Measurements from ENCODE around the gene TOPORS.
"Not testable (repeated sequence)": the region's sequence is repeated elsewhere in the genome, so short reads cannot be mapped to it uniquely, and the experiment has no call there.

Gene TOPORS

GRCh38 chr9:32552172-32552872 lies at the start of gene TOPORS, which contains the start of gene SMIM27:
TSS of gene TOPORS (minus strand) at chr9:32552586. CDS start at chr9:32552436, 150 bp downstream.
TSS of gene SMIM27 (plus strand) at chr9:32552327. CDS start at chr9:32552435, 108 bp downstream.
- H3K27me3 ChIP-seq (ENCODE audit: control insufficient read depth, insufficient read depth, low read length), result no peaks in the 10 kb centered on the region
- WGBS (ENCODE audit: insufficient coverage, insufficient read length), result no CpG with 5 or more reads among the region's 46 CpGs
- no peak within 1 kb of the TSS for H3K27ac ChIP-seq (ENCODE audit: low read length)
- no peaks in the 10 kb centered on the region for H3K4me1 ChIP-seq (ENCODE audit: control insufficient read depth, insufficient read depth, low read length)
- H3K36me3 ChIP-seq (ENCODE audit: control insufficient read depth, insufficient read depth, low read length), result no peaks in the 10 kb centered on the region
- peak within 1 kb of the TSS; percentile 99 for H3K4me3 ChIP-seq (ENCODE audit: low read length)
- no peaks in the 10 kb centered on the region for H3K9me3 ChIP-seq (ENCODE audit: control insufficient read depth, insufficient read depth, low read length)
- no peak for DNase-seq (ENCODE audit: low read depth, low spot score)

- not testable (repeated sequence) for H3K4me1 ChIP-seq (ENCODE audit: control insufficient read depth, insufficient read depth, low read length)
Observed at GRCh38 chr9:32599021-32599420, 46.6 kb upstream of the TOPORS start.

GRCh38 chr9:32596936-32597335 lies 44.5 kb upstream of the TOPORS start:
- DNase-seq (ENCODE audit: low read depth, low spot score), result no peak
- H3K4me1 ChIP-seq (ENCODE audit: control insufficient read depth, insufficient read depth, low read length), result no peaks in the 10 kb centered on the region
- H3K27ac ChIP-seq (ENCODE audit: low read length), result no peak overlapping the region
- no peaks in the 10 kb centered on the region for H3K27me3 ChIP-seq (ENCODE audit: control insufficient read depth, insufficient read depth, low read length)
- no peak overlapping the region for H3K4me3 ChIP-seq (ENCODE audit: low read length)
- no peaks in the 10 kb centered on the region for H3K36me3 ChIP-seq (ENCODE audit: control insufficient read depth, insufficient read depth, low read length)
- no peaks in the 10 kb centered on the region for H3K9me3 ChIP-seq (ENCODE audit: control insufficient read depth, insufficient read depth, low read length)

More at GRCh38 chr9:32599021-32599420, 46.6 kb upstream of the TOPORS start:
- WGBS (ENCODE audit: insufficient coverage, insufficient read length), result no CpG with 5 or more reads among the region's 3 CpGs
- DNase-seq (ENCODE audit: low read depth, low spot score); H3K9me3 ChIP-seq (ENCODE audit: control insufficient read depth, insufficient read depth, low read length); H3K4me3 ChIP-seq (ENCODE audit: low read length); H3K27ac ChIP-seq (ENCODE audit: low read length); H3K27me3 ChIP-seq (ENCODE audit: control insufficient read depth, insufficient read depth, low read length); H3K36me3 ChIP-seq (ENCODE audit: control insufficient read depth, insufficient read depth, low read length): not testable (repeated sequence)

GRCh38 chr9:32596096-32596865 lies 43.9 kb upstream of the TOPORS start:
- no peaks in the 10 kb centered on the region for H3K9me3 ChIP-seq (ENCODE audit: control insufficient read depth, insufficient read depth, low read length)
- no peak overlapping the region for H3K27ac ChIP-seq (ENCODE audit: low read length)
- no peaks in the 10 kb centered on the region for H3K4me1 ChIP-seq (ENCODE audit: control insufficient read depth, insufficient read depth, low read length)
- H3K36me3 ChIP-seq (ENCODE audit: control insufficient read depth, insufficient read depth, low read length), result no peaks in the 10 kb centered on the region
- WGBS (ENCODE audit: insufficient coverage, insufficient read length), result no CpG with 5 or more reads among the region's 4 CpGs
- DNase-seq (ENCODE audit: low read depth, low spot score), result no peak
- H3K27me3 ChIP-seq (ENCODE audit: control insufficient read depth, insufficient read depth, low read length), result no peaks in the 10 kb centered on the region
- no peak overlapping the region for H3K4me3 ChIP-seq (ENCODE audit: low read length)

GRCh38 chr9:32590898-32591297 lies 38.5 kb upstream of the TOPORS start:
- Histone ChIP-seq H3K4me3 (ENCODE audit: low read length) (no peak overlapping the region), H3K27me3 (ENCODE audit: control insufficient read depth, insufficient read depth, low read length) (no peaks in the 10 kb centered on the region), H3K36me3 (ENCODE audit: control insufficient read depth, insufficient read depth, low read length) (no peaks in the 10 kb centered on the region), H3K9me3 (ENCODE audit: control insufficient read depth, insufficient read depth, low read length) (no peaks in the 10 kb centered on the region), H3K27ac (ENCODE audit: low read length) (no peak overlapping the region), H3K4me1 (ENCODE audit: control insufficient read depth, insufficient read depth, low read length) (no peaks in the 10 kb centered on the region)
- DNase-seq (ENCODE audit: low read depth, low spot score), result no peak
- no CpG with 5 or more reads among the region's 1 CpG for WGBS (ENCODE audit: insufficient coverage, insufficient read length)

DNA sequence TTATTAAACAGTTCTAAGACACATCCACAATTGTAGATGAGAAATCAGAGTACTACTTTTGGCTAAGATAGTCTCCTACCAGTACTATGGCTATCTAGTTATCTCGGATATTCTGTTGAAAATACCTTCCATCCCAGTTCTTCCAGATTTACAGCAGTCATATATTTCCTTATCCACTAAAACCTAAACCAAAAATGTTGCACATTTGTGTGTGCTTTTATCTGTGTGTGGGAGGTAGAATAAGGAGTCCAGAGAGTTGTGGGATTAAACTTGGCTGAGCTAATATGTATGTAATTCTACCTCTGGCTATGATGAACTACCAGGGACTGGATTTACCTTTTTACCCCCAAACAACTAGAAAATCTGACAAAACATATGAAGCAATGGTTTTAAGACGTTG lies 38.1 kb upstream of the TOPORS start:
- H3K27me3 ChIP-seq (ENCODE audit: control insufficient read depth, insufficient read depth, low read length), result no peaks in the 10 kb centered on the region
- no peaks in the 10 kb centered on the region for H3K4me1 ChIP-seq (ENCODE audit: control insufficient read depth, insufficient read depth, low read length)
- H3K4me3 ChIP-seq (ENCODE audit: low read length), result no peak overlapping the region
- no CpG with 5 or more reads among the region's 2 CpGs for WGBS (ENCODE audit: insufficient coverage, insufficient read length)
- H3K27ac ChIP-seq (ENCODE audit: low read length), result no peak overlapping the region
- no peaks in the 10 kb centered on the region for H3K36me3 ChIP-seq (ENCODE audit: control insufficient read depth, insufficient read depth, low read length)
- DNase-seq (ENCODE audit: low read depth, low spot score), result no peak
- H3K9me3 ChIP-seq (ENCODE audit: control insufficient read depth, insufficient read depth, low read length), result no peaks in the 10 kb centered on the region

DNA sequence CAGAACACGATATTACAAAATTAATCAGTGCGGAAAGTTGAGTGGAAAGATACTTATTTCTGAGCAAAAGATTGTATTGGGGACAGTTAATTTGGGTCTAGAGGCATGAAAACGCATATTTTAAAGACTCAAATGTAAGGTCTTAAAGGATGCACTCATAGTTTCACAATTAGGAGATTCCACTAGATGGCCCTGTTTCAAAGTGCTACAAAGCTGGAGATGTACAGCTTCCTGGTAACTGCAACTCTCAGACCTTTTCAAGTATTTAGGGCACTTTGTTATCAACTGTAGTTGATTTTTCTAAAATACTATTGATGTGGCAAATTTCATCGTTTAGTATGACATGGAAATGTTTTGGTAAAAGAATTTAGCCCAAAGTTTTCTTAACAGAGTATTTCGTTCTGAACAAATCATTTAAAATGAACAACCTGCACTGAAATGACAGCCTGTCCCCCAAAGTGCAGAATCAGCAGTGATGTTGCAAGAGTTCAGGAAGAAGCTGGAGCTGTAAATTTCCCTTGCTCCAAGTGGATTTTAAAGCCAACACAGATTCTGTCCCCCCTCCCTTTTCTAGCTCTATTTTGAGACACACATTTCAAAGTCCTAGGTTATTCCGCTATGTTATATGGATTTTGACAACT lies 36.8 kb upstream of the TOPORS start:
- Histone ChIP-seq H3K36me3 (ENCODE audit: control insufficient read depth, insufficient read depth, low read length) (no peaks in the 10 kb centered on the region), H3K27ac (ENCODE audit: low read length) (no peak overlapping the region), H3K27me3 (ENCODE audit: control insufficient read depth, insufficient read depth, low read length) (no peaks in the 10 kb centered on the region), H3K4me3 (ENCODE audit: low read length) (no peak overlapping the region), H3K4me1 (ENCODE audit: control insufficient read depth, insufficient read depth, low read length) (no peaks in the 10 kb centered on the region), H3K9me3 (ENCODE audit: control insufficient read depth, insufficient read depth, low read length) (no peaks in the 10 kb centered on the region)
- no CpG with 5 or more reads among the region's 6 CpGs for WGBS (ENCODE audit: insufficient coverage, insufficient read length)
- DNase-seq (ENCODE audit: low read depth, low spot score), result no peak

DNA sequence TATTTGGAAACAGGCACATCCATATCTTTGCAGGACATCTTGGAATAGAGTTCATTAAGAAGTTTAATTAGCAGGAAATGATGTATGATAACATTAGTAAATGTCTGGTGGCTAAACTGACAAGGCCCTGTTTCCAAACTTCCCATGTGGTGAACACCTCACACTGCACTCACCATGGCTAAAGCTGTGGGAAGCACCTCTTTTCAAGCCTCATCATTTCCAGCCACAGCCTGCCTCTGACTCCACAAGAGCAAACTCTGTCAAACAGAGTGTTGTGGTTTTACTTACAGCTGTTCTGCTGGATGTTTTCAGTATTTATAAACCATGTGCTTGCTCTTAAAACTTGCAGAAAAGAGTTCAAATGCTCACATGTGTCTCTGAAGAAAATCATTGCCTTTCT lies 35.5 kb upstream of the TOPORS start:
- H3K4me1 ChIP-seq (ENCODE audit: control insufficient read depth, insufficient read depth, low read length), result no peaks in the 10 kb centered on the region
- H3K27ac ChIP-seq (ENCODE audit: low read length), result no peak overlapping the region
- no peaks in the 10 kb centered on the region for H3K36me3 ChIP-seq (ENCODE audit: control insufficient read depth, insufficient read depth, low read length)
- no peak overlapping the region for H3K4me3 ChIP-seq (ENCODE audit: low read length)
- no peaks in the 10 kb centered on the region for H3K27me3 ChIP-seq (ENCODE audit: control insufficient read depth, insufficient read depth, low read length)
- H3K9me3 ChIP-seq (ENCODE audit: control insufficient read depth, insufficient read depth, low read length), result no peaks in the 10 kb centered on the region
- DNase-seq (ENCODE audit: low read depth, low spot score), result no peak

DNA sequence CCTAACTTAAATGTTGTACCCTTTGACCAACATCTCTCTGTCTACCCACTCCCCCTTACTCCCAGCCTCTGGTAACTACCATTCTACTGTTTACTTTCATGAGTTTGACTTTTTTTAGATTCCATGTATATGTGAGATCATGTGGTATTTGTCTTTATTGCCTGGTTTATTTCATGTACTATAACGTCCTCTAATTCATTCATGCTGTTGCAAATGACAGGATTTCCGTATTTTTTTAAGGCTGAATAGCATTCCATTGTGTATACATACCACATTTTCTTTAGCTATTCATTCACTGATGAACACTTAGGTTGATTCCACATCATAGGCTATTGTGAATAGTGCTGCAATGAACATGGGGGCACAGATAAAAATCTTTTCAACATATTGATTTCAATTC lies 32.4 kb upstream of the TOPORS start:
- DNase-seq (ENCODE audit: low read depth, low spot score), result no peak
- Histone ChIP-seq H3K27ac (ENCODE audit: low read length) (no peak overlapping the region), H3K4me3 (ENCODE audit: low read length) (no peak overlapping the region), H3K4me1 (ENCODE audit: control insufficient read depth, insufficient read depth, low read length) (no peaks in the 10 kb centered on the region), H3K9me3 (ENCODE audit: control insufficient read depth, insufficient read depth, low read length) (no peaks in the 10 kb centered on the region), H3K36me3 (ENCODE audit: control insufficient read depth, insufficient read depth, low read length) (no peaks in the 10 kb centered on the region), H3K27me3 (ENCODE audit: control insufficient read depth, insufficient read depth, low read length) (no peaks in the 10 kb centered on the region)
- WGBS (ENCODE audit: insufficient coverage, insufficient read length), result no CpG with 5 or more reads among the region's 2 CpGs

DNA sequence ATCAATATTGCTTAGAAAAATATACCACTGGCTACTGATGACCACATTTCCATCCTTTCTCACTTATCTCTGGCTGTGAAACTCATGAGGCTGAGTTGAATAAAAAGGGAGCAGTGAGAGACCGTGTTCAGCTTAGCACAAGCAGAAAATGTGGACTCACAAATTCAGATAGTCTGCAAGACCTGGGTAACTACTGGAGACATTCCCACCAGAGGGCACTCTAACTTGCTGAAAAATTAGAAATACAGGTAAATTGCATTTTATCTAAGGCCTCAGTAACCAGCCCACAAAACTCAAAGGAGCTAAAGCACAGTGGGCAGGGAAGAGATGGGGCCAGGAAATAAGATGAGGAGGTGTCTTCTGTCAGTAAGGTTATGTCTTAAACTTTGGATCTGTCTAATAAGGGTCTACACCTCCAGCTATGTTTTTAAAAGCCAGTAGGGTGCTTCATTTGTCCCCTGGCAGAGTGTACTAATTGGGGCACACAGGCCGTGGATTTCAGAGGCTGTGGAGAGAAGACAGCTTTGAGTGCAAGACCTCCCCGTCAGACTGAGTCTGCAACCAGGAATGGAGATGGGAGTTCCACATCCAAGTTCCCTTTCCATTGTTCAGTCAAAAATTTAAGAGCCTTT lies 29.2 kb upstream of the TOPORS start:
- Histone ChIP-seq H3K4me3 (ENCODE audit: low read length) (no peak overlapping the region), H3K4me1 (ENCODE audit: control insufficient read depth, insufficient read depth, low read length) (no peaks in the 10 kb centered on the region), H3K27me3 (ENCODE audit: control insufficient read depth, insufficient read depth, low read length) (no peaks in the 10 kb centered on the region), H3K27ac (ENCODE audit: low read length) (no peak overlapping the region), H3K36me3 (ENCODE audit: control insufficient read depth, insufficient read depth, low read length) (no peaks in the 10 kb centered on the region), H3K9me3 (ENCODE audit: control insufficient read depth, insufficient read depth, low read length) (no peaks in the 10 kb centered on the region)
- WGBS (ENCODE audit: insufficient coverage, insufficient read length), result no CpG with 5 or more reads among the region's 3 CpGs
- no peak for DNase-seq (ENCODE audit: low read depth, low spot score)

Measured in iPS DF 6.9 (cell line).